ENCODE data around the gene ATL1.
"Not testable (repeated sequence)": the region's sequence is repeated elsewhere in the genome, so short reads cannot be mapped to it uniquely, and the experiment has no call there.

The ATL1 gene

DNA sequence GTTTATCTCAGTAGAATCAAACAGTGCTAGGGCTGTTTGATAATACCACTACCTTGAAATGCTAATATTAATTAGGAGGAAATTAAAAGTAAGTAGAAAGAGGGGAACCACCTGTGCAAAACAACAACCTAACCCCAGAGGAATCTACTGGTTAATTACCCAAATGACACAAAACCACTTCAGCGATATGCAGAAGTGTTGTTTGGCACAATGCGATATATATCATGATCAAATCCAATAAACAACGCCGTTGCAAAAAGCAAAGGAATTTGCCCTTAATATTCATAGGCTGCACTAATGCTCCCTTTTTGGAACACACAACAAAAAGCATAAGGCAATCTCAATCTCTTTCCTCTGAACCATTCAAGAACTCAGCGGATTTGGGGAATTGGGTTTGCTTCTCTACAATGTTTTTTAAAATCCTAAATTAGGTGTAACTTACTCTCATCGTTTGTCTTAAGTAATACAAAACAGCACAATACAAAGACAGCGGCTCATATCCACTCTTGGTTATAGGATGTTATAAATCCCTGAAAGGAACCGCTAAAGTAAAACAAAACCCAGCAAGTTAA is 29.1 kb upstream of the ATL1 start:
- peak overlapping the region; percentile 75 for H3K27ac Mint-ChIP-seq
- DNase-seq (no peak), ATAC-seq (no peak)

DNA sequence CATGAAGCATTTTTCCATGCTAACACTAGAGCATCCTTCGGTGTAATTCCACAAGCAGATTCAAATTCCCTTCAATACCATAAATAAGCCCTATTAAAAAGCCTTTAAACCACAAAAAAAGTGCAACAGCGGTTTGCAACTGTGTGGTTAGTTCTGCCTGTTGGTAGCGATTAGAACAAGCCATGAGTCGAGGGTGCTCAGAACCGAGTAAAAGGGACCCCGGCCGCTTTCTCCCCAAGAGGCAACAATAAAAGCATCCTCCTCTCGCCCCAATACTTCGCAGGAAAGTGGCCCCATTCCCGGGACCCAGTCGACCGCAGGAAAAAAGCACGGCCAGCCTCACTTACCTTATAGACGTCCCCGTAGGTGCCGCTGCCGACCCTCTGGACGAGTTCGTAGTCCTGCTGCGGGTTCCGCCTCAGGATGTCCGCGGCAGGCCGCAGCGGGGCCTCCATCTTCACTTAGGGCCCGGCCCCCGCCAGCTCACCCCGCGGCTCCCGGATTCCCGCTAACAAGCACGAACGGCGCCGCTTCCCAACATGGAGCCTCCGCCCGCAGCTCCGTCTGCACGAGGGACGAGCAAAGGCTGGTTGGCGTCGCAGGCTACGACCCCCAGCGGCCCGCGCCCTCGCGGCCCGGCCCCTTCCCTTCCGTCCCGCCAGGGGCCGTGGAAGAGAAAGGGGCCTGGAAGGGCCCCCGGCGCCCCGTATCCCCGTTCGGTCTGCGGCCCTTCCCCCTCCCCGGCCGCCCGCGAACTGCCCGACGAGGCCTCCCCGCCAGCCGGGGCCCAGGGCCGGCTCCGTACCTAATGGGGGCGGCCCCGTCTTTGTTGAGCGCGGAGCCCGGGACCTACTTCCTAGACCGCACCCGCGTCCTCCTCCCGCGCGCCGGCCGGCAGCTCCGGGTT is 28.1 kb upstream of the ATL1 start:
- ATAC-seq (no peak), DNase-seq (peak; percentile 51)
- peaks cover 3% of the 10 kb centered on the region for H3K36me3 Mint-ChIP-seq (ENCODE audit: low read depth)
- peak overlapping the region; percentile 75 for H3K27ac Mint-ChIP-seq
- H3K9me3 Mint-ChIP-seq, result peaks cover 6% of the 10 kb centered on the region
- peak overlapping the region; percentile 88 for H3K4me3 Mint-ChIP-seq
- H3K4me1 Mint-ChIP-seq, result peaks cover 41% of the 10 kb centered on the region
- no peaks in the 10 kb centered on the region for H3K27me3 Mint-ChIP-seq

More for the DNA sequence above, 29.1 kb upstream of the ATL1 start:
- Mint-ChIP-seq H3K27me3 (no peaks in the 10 kb centered on the region), H3K36me3 (ENCODE audit: low read depth) (peaks cover 5% of the 10 kb centered on the region), H3K4me1 (peaks cover 48% of the 10 kb centered on the region), H3K4me3 (peak overlapping the region; percentile 88), H3K9me3 (peaks cover 4% of the 10 kb centered on the region)

DNA sequence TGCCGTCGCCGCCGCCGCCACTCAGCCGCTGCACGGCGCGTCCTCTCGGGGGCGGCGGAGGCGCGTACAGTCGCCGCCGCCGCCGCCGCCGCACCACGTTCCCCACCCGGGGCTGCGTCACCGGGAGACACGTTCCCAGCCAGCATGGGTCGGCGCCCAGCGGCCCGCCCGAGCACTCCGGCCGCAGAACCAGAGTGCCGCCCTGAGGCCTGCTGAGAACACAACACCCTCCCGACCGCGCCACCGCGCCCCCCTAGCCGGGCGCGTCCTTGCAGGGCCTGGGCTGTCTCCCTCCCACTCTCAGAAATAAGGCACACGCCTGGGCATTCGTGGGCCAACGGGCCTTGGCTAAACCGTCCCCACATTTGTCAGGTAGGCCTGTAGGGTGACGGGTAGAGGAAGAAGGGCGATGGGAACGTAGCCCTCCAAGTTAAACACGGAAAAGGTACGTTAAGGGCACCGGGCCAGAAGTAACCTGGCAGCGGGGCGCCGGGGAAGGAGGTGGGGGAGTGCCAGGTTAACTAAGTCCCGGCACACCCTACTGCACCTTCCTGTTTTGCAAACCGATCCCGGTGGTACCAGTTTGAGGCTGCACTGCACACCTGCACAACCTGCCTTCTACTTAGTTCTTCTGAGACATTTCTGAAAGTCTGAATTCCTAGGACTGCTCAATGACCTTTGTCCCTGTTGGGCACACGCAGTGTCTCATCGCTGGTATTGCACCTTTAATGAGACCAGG is 27.3 kb upstream of the ATL1 start, which contains the start of gene MAP4K5:
TSS of gene MAP4K5 (minus strand) at position 68 of the 739 bp plus-strand sequence. CDS start 520 bp downstream, outside the sequence.
- Mint-ChIP-seq H3K4me3 (peak within 1 kb of the TSS; percentile 88), H3K36me3 (ENCODE audit: low read depth) (peaks cover 3% of the 10 kb centered on the region), H3K4me1 (peaks cover 41% of the 10 kb centered on the region), H3K9me3 (peaks cover 7% of the 10 kb centered on the region), H3K27me3 (no peaks in the 10 kb centered on the region), H3K27ac (peak within 1 kb of the TSS; percentile 75)
- ATAC-seq (peak; percentile 98), DNase-seq (peak; percentile 89)

DNA sequence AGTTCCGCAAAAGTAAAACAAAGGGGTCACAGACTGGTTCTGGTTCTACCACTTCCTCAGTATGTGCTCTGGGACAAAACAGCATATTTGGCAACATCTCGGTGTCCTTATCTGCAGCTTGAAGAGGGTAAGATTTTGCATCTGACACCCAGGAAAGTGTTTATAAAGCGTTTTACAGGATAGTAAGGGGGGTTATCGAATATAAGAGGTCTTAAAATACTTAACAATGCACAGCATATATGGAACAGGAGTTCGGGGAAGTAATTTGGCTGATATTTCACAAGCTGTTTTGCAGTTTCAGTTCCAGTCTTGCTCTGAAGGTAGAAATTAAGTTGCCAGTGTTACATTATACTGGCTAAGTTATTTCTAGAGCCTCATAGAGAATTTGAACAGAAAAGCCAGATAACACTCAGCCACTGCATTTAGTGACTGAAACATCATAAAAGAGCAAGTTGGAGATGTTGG is 26.7 kb upstream of the ATL1 start:
- Mint-ChIP-seq H3K4me1 (peaks cover 37% of the 10 kb centered on the region), H3K27ac (peak overlapping the region; percentile 38), H3K36me3 (ENCODE audit: low read depth) (peaks cover 3% of the 10 kb centered on the region), H3K9me3 (peaks cover 13% of the 10 kb centered on the region), H3K27me3 (no peaks in the 10 kb centered on the region), H3K4me3 (peak overlapping the region; percentile 88)
- ATAC-seq (no peak), DNase-seq (no peak)

DNA sequence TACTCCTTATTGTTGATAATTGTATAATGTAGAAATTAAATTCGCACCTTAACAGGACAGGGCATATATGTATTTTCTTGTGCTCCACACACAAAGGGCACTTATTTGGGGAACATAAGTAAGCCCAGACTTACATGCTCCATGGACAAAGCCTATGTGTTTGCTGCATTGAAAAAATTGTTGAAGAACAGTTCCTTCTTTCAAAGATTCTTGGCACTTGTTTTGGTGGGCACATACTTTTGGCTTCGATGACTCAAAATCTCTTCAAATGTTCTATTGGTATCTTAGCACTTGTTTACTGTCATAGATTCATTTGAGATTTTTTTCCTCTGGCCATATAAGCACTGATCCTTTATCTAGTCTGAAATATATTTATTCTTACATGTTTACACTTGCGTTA is 26.1 kb upstream of the ATL1 start:
- H3K27me3 Mint-ChIP-seq, result no peaks in the 10 kb centered on the region
- H3K27ac Mint-ChIP-seq, result no peak overlapping the region
- peaks cover 14% of the 10 kb centered on the region for H3K9me3 Mint-ChIP-seq
- H3K36me3 Mint-ChIP-seq (ENCODE audit: low read depth), result peaks cover 3% of the 10 kb centered on the region
- ATAC-seq (no peak), DNase-seq (no peak)
- H3K4me1 Mint-ChIP-seq, result peaks cover 36% of the 10 kb centered on the region
- H3K4me3 Mint-ChIP-seq, result no peak overlapping the region

DNA sequence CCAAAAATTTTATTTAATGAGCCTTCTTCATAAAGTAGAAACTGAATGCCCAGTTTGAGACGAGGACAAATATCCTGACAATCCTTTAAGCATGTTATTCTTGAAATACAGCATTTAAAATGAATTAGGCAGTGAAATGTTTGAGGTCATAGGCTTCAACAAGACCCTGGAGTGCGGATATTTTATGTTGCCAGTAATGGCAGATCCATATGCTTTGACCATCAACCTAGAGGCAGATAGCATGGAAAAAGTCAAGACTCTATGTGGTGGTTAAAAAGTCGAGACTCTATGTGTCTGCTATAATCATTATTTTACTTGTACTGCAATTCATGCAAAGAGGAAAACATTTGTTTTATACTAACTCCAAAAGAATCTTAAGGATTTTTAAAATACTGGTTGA is 25.5 kb upstream of the ATL1 start:
- H3K27me3 Mint-ChIP-seq, result no peaks in the 10 kb centered on the region
- DNase-seq (no peak), ATAC-seq (no peak)
- peaks cover 30% of the 10 kb centered on the region for H3K4me1 Mint-ChIP-seq
- no peak overlapping the region for H3K27ac Mint-ChIP-seq
- peaks cover 3% of the 10 kb centered on the region for H3K36me3 Mint-ChIP-seq (ENCODE audit: low read depth)
- H3K4me3 Mint-ChIP-seq, result no peak overlapping the region
- peaks cover 14% of the 10 kb centered on the region for H3K9me3 Mint-ChIP-seq

DNA sequence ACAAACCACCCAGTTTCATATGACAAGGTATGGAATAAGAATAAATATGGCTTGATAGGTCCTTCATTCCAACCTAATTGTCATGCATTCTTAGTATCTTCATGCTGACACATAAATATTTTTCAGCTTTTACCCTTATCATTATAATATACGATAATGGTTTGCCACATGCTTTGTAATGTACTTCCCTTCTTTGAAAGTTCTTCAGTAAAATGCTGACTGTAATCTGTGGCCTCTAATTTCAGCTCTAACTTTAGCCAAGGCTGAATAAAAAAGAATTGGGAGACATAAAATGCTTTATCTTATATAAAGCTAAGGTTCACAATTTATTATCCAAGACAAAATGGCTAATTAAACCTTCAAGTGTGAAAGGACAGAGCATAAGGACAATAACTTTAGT is 24.9 kb upstream of the ATL1 start:
- Mint-ChIP-seq H3K27me3 (no peaks in the 10 kb centered on the region), H3K27ac (no peak overlapping the region), H3K36me3 (ENCODE audit: low read depth) (peaks cover 3% of the 10 kb centered on the region)

DNA sequence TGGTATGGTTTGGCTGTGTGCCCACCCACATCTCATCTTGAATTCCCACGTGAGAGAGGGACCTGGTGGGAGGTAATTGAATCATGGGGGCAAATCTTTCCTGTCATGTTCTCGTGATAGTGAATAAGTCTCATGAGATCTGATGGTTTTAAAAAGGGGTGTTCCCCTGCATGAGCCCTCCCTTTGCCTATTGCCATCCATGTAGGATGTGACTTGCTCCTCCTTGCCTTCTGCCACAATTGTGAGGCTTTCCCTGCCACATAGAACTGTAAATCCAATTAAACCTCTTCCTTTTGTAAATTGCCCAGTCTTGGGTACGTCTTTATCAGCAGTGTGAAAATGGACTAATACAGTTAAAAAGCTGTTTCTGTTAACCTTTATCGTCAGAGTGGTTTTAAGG is 21.9 kb upstream of the ATL1 start:
- Mint-ChIP-seq H3K9me3 (peaks cover 14% of the 10 kb centered on the region), H3K4me1 (peaks cover 11% of the 10 kb centered on the region)
- H3K4me3 Mint-ChIP-seq; ATAC-seq; H3K27ac Mint-ChIP-seq; H3K36me3 Mint-ChIP-seq (ENCODE audit: low read depth); H3K27me3 Mint-ChIP-seq; DNase-seq: not testable (repeated sequence)

More for the DNA sequence above, 24.9 kb upstream of the ATL1 start:
- peaks cover 24% of the 10 kb centered on the region for H3K4me1 Mint-ChIP-seq
- H3K4me3 Mint-ChIP-seq, result no peak overlapping the region
- ATAC-seq (no peak), DNase-seq (no peak)
- peaks cover 14% of the 10 kb centered on the region for H3K9me3 Mint-ChIP-seq

DNA sequence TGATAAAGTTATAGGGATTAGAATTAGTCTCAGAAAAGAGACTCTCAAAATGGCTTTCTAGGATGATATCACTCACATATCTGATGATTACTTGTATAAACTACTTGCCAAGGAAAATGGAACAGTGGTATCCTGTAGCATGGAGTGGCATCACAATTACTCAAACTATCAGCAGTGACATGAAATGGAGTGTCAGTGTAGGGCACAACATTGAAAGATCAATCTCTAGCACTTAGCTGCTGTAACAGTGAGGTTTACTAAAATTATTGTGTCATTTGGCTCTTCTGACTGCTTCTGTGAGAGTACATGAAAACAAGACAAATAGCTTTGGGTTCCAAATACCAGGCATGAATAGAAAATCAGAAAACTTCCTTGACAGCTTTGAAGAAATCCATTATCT is 20.9 kb upstream of the ATL1 start:
- H3K4me1 Mint-ChIP-seq, result peaks cover 7% of the 10 kb centered on the region
- H3K27me3 Mint-ChIP-seq, result no peaks in the 10 kb centered on the region
- H3K4me3 Mint-ChIP-seq, result no peak overlapping the region
- H3K36me3 Mint-ChIP-seq (ENCODE audit: low read depth), result peaks cover 3% of the 10 kb centered on the region
- ATAC-seq (no peak), DNase-seq (no peak)
- peaks cover 14% of the 10 kb centered on the region for H3K9me3 Mint-ChIP-seq
- no peak overlapping the region for H3K27ac Mint-ChIP-seq

DNA sequence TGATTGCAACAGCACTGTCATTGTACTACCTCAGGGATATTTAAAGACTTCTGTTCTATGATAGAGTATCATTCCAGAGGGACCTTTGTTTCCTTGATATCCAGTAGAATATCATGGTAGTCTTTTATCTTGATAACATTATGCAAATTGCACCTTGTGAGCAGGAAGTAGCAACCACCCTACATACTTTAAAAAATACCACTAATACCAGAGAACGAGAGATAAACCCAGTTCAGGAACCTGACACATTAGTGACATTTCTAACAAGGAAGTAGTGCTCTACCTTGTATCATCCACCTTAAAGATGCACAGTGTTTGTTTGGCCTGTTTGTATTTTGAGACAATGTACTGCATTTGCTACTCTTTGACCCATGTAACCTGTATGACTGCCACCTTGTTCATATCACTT is 18.8 kb upstream of the ATL1 start:
- DNase-seq (no peak), ATAC-seq (no peak)
- H3K27me3 Mint-ChIP-seq, result no peaks in the 10 kb centered on the region
- peaks cover 3% of the 10 kb centered on the region for H3K36me3 Mint-ChIP-seq (ENCODE audit: low read depth)
- peaks cover 8% of the 10 kb centered on the region for H3K9me3 Mint-ChIP-seq
- H3K4me1 Mint-ChIP-seq, result peaks cover 7% of the 10 kb centered on the region
- H3K4me3 Mint-ChIP-seq, result no peak overlapping the region
- H3K27ac Mint-ChIP-seq, result no peak overlapping the region

DNA sequence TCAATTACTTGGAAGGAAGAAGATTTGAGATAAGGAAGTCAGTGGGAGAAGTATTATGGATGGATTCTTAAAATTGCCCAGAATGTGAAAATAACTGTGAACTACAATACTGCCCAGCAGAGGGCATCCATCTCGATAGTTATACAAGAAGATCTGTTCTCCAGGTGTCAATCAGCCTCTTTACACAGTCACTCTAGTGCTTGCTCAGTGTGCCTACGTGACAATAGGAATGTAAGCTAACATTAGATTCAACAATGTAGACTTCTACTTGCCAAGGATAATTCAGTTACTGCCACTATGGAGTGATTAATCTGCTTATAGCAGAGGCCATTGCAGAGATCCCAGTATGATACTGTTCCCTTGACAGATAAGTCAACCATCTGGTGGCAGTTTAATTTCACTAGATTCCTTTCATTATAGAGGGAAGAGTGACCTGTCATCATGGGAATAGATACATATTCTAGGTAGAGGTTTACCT is 17.0 kb upstream of the ATL1 start:
- Mint-ChIP-seq H3K9me3 (peaks cover 4% of the 10 kb centered on the region), H3K27me3 (no peaks in the 10 kb centered on the region), H3K4me1 (peaks cover 7% of the 10 kb centered on the region), H3K27ac (no peak overlapping the region), H3K36me3 (ENCODE audit: low read depth) (no peaks in the 10 kb centered on the region), H3K4me3 (no peak overlapping the region)
- peak; percentile 32 for DNase-seq
- peak; percentile 79 for ATAC-seq

DNA sequence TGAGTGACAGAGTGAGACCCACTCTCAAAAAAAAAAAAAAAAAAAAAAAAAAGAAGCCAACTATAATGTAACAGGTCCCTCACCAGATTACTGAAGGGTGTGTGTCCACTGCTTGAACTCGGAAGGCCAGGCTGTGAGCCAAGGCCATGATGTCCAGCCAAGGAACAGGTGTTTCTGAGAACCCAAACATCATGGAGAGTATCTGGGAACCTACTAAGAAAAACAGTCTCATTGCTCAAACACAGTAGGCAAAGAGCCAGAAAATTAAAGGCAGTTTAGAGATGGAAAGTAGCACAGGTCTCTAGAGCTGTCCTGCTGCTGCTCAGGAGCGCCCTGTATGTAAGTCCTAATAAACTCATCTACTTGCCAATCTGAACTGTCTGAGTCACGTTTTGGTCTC is 15.0 kb upstream of the ATL1 start:
- H3K9me3 Mint-ChIP-seq, result no peaks in the 10 kb centered on the region
- no peak for DNase-seq
- no peak overlapping the region for H3K27ac Mint-ChIP-seq

DNA sequence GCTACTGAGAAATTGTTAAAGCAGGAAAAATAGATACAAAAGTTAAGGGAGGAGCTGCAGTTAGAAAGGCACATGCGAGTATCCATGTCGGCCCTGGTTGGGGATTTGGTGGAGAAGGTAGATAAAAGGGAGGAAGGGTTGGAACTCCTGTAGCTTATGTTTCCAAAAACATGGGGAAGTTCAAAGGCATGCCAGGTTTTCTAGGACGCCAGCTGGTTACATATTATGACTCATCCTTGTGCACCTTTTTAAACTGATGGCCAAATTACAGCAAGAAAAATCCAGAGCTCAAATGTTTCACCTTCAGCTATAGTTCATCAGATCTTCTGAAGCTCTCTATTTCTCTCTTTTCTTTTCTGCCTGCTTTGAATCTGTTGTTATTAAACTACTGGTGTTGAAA is 14.3 kb upstream of the ATL1 start:
- Mint-ChIP-seq H3K9me3 (peaks cover 1% of the 10 kb centered on the region), H3K27ac (no peak overlapping the region), H3K4me1 (peaks cover 7% of the 10 kb centered on the region), H3K27me3 (peaks cover 1% of the 10 kb centered on the region), H3K36me3 (ENCODE audit: low read depth) (no peaks in the 10 kb centered on the region), H3K4me3 (no peak overlapping the region)
- ATAC-seq (no peak), DNase-seq (no peak)

More for the DNA sequence above, 15.0 kb upstream of the ATL1 start:
- Mint-ChIP-seq H3K27me3 (no peaks in the 10 kb centered on the region), H3K4me3 (no peak overlapping the region), H3K36me3 (ENCODE audit: low read depth) (no peaks in the 10 kb centered on the region), H3K4me1 (peaks cover 7% of the 10 kb centered on the region)
- no peak for ATAC-seq

DNA sequence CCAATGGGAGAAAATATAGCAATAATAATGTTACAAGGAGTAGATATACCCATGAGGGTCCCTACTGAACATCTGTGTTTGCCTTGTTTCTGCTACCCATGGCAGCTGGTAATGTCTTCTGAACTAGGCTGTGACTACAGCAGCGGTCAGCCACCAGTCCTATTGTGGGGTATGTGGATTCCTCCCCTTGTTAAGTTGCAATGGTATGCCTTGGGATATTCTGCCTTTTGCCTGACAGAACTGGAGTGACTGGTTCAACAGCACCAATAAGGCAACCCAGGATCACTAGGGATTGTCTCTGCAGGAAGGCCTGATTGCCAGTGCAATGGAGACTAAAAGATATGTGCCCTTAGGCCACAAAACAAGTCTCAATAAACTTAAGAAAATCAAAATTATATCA is 9.7 kb upstream of the ATL1 start:
- no peaks in the 10 kb centered on the region for H3K36me3 Mint-ChIP-seq (ENCODE audit: low read depth)
- H3K27me3 Mint-ChIP-seq, result peaks cover 31% of the 10 kb centered on the region
- DNase-seq, result no peak
- H3K27ac Mint-ChIP-seq, result no peak overlapping the region
- no peak for ATAC-seq
- H3K4me3 Mint-ChIP-seq, result no peak overlapping the region
- H3K9me3 Mint-ChIP-seq, result peaks cover 14% of the 10 kb centered on the region
- no peaks in the 10 kb centered on the region for H3K4me1 Mint-ChIP-seq

All from activated naive CD8-positive, alpha-beta T cell treated with anti-CD3 and anti-CD28 coated beads, Interleukin-2, amount 50 U/mL, for 24 hours (primary cell).